Measurements from ENCODE around the gene NAA80.
A peak's percentile ranks its signal among the peaks of the same experiment; 100 is the strongest.

The NAA80 gene

DNA sequence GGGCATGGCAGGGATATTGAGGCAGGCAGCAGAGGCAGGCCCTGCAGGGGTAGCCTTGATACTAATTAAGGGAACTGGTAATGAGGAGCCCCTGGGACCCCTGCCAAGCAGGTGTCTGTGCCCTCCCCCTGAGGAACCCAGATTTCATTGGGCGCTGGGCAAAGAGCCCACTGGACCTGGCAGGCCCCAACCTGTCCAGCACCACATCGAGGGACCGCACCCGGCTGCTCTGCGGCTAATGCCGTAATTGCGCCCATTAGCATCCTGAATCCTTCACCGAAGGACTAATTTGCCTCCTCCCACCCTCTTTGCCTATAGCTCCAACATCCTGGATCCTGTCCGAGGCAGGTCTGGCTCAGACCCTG, 44.0 kb downstream of the NAA80 start:
- DNase-seq (ENCODE audit: low spot score) = no peak

DNA sequence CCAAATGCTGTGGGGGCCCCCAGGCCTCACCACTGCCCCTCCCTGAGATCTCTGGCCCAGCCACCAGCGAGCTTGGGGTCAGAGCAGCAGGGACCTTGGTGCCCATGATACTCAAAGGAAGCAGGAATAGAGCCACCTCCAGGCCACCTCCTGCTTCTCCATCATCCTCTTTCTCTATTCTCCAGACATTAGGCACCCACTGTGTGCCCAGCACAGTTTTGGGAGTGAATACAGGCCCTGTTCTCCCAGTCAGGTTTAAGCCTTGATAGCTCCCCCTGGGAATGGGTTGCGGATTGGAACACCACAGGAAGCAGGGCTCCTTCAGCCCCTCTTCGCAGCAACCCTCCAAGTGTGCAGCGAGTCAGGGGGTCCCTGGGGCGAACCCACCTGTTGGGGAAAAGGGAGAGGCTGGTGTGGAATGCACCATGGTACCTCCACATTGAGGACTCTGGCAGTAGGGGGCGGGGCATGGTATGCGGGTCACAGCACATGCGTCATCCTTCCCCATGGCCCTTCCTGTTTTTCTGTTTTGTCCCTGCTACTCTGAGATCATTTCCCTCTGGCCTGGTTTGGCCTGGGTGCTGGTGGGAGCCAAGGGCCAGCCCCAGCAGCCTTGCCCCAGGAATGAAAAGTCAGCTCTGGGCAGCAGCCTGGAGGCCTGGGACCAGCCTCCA, 44.5 kb downstream of the NAA80 start:
- no peak for DNase-seq (ENCODE audit: low spot score)

DNA sequence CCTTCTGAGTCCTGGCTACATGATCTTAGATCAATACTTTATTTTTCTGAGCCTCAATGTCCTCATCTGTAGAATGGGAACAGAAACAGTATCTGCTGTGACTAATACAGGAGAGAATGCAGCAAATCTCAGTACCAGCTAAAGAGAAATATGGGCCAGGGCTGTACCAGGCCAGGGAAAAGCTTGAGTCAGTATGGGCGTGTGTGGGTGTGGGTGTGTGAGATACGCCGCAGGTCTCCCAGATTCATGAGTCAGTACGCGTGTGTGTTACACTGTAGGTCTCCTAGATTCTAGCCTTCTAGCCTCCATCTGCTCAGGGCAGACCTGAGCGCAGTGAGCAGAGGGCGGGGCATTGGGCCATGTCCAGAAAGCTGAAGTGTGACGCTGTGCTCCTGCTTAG, 48.0 kb downstream of the NAA80 start:
- peak; percentile 78 for DNase-seq (ENCODE audit: low spot score)

DNA sequence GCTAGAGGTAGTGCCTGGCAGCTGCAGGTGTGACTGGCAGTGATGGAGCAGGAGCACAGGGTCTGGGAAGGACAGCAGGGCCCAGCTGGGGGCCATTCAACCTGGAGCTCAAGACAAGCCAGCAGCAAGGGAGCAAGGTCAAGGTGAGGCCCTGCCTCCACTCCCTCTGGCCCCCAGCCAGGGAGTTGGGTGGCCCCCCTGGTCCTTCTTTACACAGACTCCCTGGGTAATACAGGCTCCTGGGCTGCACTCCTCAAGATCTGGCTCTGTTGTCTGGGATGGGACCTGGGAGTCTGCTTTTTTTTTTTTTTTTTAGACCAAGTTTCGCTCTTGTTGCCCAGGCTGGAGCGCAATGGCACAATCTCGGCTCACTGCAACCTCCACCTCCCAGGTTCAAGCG, 48.7 kb downstream of the NAA80 start:
- no peak for DNase-seq (ENCODE audit: low spot score)

DNA sequence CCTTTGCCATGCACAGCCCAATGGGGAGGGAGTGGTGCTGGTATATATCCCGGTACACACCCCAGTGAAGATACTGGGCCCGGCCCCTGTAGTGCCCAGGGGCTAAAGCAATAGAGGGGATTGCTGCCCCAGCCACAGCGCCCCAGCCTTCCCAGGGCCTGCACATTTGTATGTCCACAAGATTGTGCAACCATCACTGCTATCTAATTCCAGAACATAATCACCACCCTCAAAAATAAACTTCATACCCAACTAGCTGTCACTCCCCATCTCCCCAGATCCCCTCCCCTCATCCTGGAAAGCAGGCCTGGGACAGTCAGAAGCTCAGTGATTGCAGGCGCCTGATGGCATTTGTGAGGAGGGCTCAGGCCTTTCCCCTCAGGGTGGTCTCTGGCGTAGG, 49.7 kb downstream of the NAA80 start:
- DNase-seq (ENCODE audit: low spot score) = no peak

DNA sequence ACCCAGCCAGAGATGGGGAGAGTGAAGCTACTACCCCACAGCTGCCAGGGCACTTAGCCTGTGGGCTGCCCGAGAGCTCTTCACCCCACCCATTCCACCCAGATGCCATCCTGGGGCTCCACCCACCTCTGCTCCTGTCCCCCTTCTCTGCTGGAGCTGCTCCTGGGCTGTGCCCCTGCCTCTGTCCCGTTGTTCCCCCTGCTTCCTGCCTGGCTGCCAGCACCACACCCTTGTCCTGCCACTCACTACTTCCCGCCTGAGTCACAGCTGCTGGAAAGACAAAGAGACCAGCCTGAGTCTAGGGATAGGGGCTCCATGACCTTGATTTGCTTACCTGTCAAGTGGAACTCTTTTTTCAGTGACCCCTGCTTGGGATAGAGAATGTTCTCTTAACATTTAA, 50.8 kb downstream of the NAA80 start:
- DNase-seq (ENCODE audit: low spot score) = no peak

DNA sequence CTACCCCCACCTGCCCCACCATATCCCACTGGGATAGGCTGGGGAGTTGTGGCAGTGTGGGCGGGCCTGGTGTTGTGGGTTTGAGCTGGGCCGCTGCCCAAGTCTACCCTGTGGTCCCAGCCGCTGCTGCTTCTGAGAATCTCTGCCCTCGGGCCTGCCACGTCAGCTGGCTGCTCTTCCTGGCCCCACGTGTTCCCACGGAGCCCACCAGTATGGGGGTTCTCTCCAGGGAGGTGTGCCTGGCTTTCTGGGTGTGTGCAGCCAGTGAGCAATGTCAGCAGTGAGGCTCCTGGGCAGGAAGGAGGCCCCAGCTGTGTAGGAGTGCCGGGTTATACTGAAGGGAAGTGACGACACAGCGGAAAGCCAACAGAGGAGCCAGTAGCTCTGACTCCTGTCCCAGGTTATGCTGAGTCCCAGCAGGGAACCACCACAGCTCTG, 52.7 kb downstream of the NAA80 start:
- DNase-seq (ENCODE audit: low spot score) = no peak

Measured in hematopoietic multipotent progenitor cell treated with erythropoietin and hydrocortisone succinate and interleukin-3 and kit ligand, for 15 days (in vitro differentiated cells).